Cardiac septum (tissue), 1 donor: ENCODE measurements around the gene PRSS33. TPM values are rescaled to one million over a fixed set of nuclear protein-coding genes. Genes with fewer than 3 reads are reported as not detected.
A peak's percentile ranks its signal among the peaks of the same experiment; 100 is the strongest.

Experiments used
- DNase-seq: peaks from one replicate; pipeline ENCODE4 v3.0.0-alpha.2; 2020; ENCODE audit warnings: low spot score
- intact Hi-C: fragments of 100-400 bp; cut with DNase I; formaldehyde crosslinking; loops from one replicate; pipeline ENCODE4 v1.14.0; 2022
- total RNA-seq: library from RNA; stranded (reverse); fragmentation: NEBNext Ultra II Directional; extraction: Animal tissue kit (Norgen Biotek cat#: 25700); gene quantifications from one replicate; pipeline ENCODE4 v1.2.1, GENCODE V29; 2021
- donor health status: DM: no; HTN: no; CAD: no.

The PRSS33 gene
- total RNA-seq, 1 donor from 2014 or later = not detected

- intact Hi-C loops = no loop called here
- no peak for DNase-seq
These were observed 34.3 kb upstream of the PRSS33 start for GRCh38 chr16:2821487-2822157.

GRCh38 chr16:2820836-2821486 is 33.6 kb upstream of the PRSS33 start:
- DNase-seq = peak; percentile 63
- intact Hi-C loops = no loop called here

GRCh38 chr16:2819939-2820835 is 32.8 kb upstream of the PRSS33 start:
- DNase-seq = peak; percentile 66
- intact Hi-C loops = no loop called here

GRCh38 chr16:2819179-2819938 is 32.0 kb upstream of the PRSS33 start:
- peak; percentile 66 for DNase-seq
- intact Hi-C loops = no loop called here

GRCh38 chr16:2818272-2818876 is 31.0 kb upstream of the PRSS33 start:
- DNase-seq = peak; percentile 51

GRCh38 chr16:2817340-2818271 is 30.2 kb upstream of the PRSS33 start:
- intact Hi-C loops = no loop called here
- peak; percentile 70 for DNase-seq

More at GRCh38 chr16:2818272-2818876, 31.0 kb upstream of the PRSS33 start:
- intact Hi-C loops = no loop called here

GRCh38 chr16:2816751-2817339 is 29.5 kb upstream of the PRSS33 start, which contains the start of gene PRSS21:
PRSS21 (plus strand) TSS chr16:2817237; CDS start chr16:2817269, 32 bp downstream.
- peak; percentile 33 for DNase-seq
- intact Hi-C loops = no loop called here

GRCh38 chr16:2815299-2815771 is 28.0 kb upstream of the PRSS33 start:
- no peak for DNase-seq
- intact Hi-C loops = no loop called here

GRCh38 chr16:2814551-2815298 is 27.4 kb upstream of the PRSS33 start:
- intact Hi-C loops = no loop called here
- no peak for DNase-seq

GRCh38 chr16:2813771-2814221 is 26.4 kb upstream of the PRSS33 start:
- intact Hi-C loops = no loop called here
- DNase-seq = peak; percentile 57

- intact Hi-C loops = no loop called here
These were observed 24.5 kb upstream of the PRSS33 start for GRCh38 chr16:2811703-2812471.

GRCh38 chr16:2810651-2811050 is 23.3 kb upstream of the PRSS33 start:
- intact Hi-C loops = no loop called here
- no peak for DNase-seq

More at GRCh38 chr16:2811703-2812471, 24.5 kb upstream of the PRSS33 start:
- DNase-seq = no peak

- intact Hi-C loops = no loop called here
- no peak for DNase-seq
These were observed 21.9 kb upstream of the PRSS33 start for GRCh38 chr16:2809149-2809760.

GRCh38 chr16:2808181-2808580 is 20.8 kb upstream of the PRSS33 start:
- intact Hi-C loops = no loop called here
- DNase-seq = no peak

GRCh38 chr16:2806286-2806685 is 18.9 kb upstream of the PRSS33 start:
- intact Hi-C loops = no loop called here
- DNase-seq = no peak

- DNase-seq = no peak
- intact Hi-C loops = no loop called here
These were observed 17.4 kb upstream of the PRSS33 start for GRCh38 chr16:2804728-2805127.
